Activated T-cell treated with anti-CD3 and anti-CD28 coated beads for 24 hours (primary cell): ENCODE measurements around the gene DUSP6.

Experiments used
- DNase-seq: peaks from one replicate; pipeline ENCODE4 v3.0.0-alpha.2; 2020; ENCODE audit warnings: low read depth

The DUSP6 gene

DNA sequence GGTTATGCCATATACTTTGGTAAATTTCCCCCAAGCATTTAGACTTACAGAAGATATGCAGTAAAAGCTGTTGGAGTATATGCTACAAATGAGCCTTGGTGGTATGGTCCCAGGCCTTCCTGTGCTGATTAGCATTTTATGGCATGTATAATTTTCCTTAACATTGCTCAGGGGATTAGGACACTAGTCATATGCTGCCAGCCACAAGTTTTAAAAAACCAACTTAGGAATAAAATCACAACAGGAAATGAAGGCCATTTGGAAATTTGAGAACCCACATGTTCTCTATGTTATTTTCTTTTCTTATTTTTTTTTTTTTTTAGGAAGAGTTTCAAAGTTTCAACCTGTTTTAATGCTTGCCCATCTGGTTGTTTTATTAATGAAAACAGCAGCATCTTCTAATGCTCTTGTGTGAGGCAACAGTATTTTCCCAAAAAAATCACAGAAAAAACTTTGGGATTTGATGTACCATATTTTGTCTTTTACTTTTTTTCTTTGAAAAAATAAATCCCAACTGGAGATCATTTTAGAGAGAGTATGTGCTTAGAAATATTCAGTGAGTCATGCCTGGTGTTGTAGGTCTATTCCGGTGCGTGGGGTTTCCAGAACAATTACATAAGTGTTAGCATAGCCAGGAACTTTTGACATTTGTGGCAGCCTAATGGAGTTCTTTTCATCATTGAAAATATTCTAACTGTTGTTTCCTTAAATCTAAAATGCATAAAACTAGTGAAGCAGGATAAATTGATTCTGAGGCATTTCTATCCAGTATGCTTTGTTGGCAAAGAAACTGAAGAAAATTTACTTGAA, 21.7 kb upstream of the DUSP6 start:
- no peak for DNase-seq

DNA sequence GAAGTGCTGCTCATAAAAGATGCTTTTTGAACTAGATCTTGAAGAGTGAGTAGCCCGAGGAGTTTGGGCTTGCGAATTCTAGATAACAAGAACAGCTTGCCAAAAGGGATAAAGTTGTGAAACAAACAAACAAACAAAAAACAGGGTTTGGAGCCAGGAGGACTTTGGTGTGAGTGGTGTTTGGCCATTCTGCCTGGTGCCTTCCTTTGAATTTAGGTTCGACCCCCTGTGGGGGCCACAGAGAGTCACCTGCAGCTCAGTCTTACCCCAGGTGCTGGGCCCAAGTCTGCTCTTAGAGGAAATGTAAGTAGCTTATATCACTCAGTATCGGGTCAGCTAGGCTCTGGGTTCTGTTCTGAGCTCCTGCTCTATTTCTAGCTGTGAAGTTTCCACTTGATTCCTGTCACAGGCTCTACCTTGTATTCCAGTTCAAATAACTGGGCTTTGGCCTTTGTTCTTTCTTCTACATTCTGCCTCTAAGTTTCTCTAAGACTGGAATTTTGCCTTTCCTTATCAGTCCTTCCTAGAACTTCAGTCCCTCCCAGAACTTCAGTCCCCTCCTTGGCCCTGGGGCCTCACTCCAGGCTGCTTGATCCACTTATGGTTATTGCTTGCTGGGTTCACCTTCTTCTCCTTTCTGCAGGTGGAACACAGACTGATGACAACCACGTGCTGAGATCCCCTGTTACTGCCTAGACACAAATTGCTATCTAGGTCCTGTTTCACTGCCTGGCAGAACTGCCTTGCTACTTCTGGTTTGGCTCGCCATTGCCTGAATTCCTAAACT, 20.5 kb upstream of the DUSP6 start:
- DNase-seq: no peak

DNA sequence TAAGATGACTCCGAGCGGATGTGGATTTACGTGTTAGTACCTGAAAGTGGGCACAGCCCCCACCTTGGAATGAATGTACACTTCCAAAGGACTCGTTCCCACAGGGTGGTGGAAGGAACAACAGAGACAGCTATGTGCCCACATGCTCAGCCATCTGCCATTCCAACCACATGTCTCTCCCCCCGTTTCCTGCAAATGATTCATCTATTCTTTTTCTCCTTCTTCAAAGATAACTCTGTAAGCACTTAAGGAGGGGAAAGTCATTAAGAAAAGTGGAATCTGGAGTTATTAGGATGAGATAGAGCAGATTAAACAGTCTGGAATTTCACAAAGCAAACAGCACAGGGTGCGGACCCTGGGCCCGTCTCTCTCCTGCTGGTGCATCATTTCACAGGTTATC, 18.5 kb upstream of the DUSP6 start:
- DNase-seq: no peak

DNA sequence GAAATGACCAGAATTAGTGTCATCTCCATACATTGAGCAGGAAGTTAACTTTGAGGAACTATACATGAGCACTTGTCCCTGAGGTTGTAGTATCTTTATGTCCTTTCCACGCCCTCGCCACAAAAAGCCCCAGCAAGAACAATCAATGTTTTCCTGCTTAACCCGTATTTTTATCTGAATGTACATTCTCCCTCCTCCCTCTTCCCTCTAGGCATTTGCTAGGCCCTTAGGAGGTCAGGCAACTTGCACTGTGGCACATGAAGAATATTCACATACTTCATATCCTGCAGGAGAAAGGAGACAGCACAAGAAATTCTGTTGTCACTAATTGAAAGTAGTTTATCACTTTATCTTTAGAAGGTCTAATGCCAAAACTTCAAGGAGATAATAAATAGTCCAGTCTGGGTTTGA, 18.1 kb upstream of the DUSP6 start:
- DNase-seq: no peak

DNA sequence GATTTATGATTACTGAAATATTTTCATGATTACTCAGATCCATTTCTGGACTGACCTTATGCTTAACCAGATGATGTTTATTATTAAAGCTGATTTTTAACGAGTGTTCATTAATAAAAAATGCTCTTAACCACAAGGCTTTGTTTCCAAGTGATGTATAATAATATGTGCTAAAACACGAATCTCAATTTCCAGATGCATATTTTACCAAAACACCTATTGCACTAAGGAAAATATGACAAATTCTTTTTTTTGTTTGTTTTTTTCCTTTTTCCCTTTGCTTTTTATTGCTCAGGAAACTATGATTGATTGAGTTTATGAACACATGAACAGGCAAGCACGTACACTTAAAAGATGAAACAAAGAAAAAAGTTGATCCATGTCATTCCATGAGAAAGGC, 16.9 kb upstream of the DUSP6 start:
- DNase-seq: no peak

DNA sequence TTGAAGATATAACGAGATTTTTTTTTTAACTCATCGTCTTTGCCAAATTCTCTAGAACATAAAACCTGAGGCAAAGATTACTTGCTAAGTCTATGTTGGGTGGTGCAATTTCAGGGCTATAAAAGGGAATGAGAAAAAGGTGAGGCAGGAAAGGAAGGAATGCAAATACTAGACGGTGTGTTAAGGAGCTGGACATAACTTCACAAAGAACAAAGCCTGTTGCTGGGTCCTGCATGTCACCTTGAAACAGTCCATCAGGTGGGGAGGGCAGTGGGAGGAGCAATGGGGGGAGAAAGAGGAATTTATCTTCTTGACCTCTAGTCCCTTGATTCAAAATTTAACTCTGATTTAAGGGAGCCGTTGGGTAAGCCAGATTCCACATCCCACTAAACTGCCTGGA, 16.1 kb upstream of the DUSP6 start:
- DNase-seq: no peak

DNA sequence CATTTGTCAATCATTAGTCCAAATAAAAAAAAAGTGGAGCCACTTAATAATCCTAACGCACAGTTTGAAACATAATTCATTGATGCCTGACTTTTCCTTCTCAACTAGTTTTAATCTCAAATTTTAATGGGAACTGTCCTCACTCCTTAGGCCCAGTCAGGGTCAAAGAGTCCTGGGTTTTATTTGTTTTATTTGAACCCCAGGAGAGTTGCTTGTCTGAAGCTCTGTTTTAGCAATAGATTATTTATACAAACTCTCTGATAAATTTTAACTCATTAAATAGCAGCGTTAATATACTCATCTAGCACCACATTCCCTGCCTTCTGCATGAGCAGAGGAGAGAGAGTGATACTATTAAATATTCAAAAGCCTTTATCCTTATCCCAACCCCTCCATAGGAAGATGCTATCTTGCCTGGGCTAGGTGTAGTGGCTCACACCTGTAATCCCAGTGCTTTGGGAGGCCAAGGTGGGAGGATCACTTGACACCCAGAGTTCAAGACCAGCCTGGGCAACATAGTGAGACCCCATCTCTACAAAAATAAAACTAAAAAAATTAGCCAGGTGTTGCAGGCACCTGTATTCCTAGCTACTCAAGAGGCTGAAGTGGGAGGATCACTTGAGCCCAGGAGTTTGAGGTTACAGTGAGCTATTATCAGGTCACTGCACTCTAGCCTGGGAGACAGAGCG, 14.5 kb upstream of the DUSP6 start:
- no peak for DNase-seq

DNA sequence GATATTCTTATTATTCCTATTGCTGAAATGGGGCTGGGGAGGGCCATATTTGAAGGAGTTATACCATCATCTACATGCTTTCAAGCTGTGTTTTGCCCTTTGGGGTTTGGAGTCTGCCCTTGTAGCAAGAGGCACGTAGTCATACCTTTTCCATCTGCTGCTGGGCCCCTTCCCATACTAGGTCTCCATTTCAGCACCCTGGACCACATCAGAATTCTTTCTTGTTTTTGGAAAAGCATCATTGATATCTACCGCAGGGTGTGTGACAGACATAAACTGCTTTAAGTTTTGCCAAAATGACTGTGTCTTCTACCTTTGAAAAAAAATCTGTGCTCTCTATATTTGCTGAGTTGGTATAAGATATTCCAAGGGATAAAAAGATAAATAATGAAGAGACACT, 12.3 kb upstream of the DUSP6 start:
- DNase-seq: no peak

DNA sequence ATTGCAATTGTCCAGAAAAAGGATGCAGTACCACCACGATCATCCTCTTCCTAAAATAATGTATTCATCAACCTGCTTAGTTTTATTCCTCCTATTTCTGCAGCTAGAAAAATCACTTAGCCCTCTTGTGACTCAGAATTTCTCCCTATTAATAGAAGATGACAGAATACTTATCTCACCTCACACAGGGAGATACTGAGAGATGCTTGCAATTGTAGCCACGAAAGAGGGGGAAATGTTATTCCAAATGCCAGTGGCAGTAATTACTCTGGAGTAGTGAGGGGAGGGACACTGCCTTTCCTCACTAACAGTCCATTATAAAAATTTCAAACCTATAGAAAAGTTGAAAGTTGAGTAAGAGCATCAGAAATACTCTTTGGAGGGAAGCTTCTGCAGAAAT, 11.8 kb upstream of the DUSP6 start:
- no peak for DNase-seq

DNA sequence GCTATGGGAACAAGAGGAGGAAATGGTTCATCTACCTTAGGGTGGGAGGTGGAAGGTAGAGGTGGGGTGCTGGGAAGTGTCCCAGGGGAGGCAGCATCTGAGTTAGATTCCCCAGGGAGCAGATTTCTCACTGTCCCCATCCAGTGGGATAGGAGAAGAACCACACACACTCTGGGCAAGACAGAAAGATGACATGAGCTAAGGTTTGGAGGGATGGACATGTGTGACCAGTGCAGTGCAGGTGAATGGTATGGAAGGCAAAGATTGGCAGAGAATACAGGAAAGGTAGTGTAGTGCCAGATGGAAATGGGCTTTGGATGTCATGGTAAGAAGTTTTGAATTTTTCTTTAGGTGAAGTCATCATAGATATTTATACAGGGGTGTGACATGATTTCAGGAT, 11.3 kb upstream of the DUSP6 start:
- DNase-seq: no peak

DNA sequence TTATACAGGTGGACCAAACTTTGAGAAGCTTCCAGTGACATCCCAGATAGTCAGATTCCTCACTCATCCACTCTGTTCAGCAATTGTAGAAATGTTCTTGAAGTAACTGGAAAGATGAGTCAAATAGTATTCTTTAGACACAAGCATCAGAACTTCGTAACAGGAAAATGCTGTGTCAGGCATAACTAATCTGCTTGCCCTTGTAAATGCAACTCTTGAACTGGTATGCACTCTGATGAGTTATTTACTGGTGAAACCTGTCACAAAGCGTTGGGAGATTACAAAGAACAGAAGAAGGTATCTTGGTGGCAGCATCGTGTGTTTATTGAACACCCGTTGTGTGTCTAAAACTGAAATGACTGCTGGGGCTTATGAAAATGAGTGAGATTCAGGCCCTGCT, 10.8 kb upstream of the DUSP6 start:
- no peak for DNase-seq

DNA sequence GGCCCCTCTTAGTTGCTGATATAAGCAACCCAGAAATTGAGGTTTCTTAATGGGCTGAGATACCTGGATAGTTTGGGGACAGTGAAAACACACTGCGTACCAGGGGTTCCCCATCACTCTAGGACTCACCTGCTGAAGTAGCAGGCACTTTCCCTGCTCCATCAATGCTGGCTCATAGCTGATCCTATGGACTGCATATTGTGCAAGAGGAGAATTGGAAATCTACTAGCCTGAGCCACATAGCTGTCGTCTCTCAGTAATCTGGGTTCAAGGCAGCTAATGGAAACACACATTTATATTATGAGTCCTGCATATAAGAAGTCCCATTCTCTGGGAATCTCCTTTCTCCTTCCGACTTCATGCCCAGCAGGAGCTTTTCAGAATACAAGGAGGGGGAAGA, 7.3 kb upstream of the DUSP6 start:
- no peak for DNase-seq

DNA sequence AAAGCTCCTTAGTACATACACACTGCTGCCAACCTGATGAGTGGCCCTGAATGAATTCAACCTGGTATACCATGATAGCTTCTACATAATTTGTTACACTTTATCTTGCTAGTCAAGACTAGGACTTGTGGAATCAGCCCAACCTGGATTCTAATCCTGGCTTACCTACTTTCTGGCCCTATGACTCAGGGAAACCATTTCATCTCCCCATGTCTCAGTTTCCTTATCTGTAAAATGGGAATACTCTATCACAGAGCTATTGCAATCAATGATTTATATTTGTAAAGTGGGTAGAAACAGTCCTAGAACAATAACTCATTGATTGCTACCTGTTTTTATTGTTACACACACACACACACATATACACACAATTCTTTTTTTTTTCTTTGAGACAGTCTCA, 6.5 kb upstream of the DUSP6 start:
- DNase-seq: no peak

DNA sequence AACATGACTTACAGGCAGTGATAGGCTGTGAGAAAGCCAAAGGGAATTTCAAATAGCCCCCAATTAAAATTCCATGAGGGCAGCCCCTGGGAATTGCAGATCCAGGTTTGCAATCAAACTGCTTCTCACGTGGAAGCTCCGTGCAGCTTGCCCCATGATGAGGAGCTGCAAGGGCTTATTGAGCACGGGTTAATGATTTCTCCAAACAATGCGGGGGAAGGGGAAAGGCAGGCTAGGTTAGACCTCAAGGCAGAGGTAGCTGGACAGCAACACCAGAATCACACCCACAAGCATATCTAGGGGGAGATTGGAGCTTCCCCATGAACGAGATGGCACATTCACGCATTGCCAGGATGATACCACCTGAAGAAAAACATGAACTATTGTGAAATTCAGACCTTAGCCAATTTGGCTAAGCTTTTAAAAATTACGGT, 5.0 kb upstream of the DUSP6 start:
- DNase-seq: no peak

DNA sequence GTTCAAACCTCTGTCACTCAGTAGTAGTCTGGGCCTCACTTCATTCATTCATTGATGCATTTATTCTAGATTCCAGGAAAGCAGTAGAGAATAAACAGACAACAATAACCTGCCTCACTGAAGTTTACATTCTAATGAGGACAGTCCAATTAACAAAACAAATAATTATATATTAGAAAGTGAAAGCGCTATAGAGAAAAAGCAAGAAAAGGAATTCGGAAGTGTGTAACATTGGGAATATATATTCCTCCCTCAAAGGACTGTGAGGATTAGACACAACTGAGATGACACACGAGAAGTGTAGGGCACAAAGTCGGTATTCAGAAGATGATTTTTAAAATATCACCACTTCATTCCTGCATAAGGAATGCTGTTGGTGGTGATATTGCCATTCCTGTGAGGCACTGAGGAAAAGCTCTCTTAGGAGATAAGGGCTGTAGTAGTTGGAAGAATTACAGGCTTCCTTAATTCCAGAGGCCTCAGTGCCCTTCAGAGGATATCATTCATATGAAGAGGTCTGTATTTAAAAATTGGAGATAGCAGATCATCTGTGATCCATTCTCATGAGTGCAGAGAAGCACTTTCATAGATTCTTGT, 3.9 kb upstream of the DUSP6 start:
- no peak for DNase-seq

DNA sequence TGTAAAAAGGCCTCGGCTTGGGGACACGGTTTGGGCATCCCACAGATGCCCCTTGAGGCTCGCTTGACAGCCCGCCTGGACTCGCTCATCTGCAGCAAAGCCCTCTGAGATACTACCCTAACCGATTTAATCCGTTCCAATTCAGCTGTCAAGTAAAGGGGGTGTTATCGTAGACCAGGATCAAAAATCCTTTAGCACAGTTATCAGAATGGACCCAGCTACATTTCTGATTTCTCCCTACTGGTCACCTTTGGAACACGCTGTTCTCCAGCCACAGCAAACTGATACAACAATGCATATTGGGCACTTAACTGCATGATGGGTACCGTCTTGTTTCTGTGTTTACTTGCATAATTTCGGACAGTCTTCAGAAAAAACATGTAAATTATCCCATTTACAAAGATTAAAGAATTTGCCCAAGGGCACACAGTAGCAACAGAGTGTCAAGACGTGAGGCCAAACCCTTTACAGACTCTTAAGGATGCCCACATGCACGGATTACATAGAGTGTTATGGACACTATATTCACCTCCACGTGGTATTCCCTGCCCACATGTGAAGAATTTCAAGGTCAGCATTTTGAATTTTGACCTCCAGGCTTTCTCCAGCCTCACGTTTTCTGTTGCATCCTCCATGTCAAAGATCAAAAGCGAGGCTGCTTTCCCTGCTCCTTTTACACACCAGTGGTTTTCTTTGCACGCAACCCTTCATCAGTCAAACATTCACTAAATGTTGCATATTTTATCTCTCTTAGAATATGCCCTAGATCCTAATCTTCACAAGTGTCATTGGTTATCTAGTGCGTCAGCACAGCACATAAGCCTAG, 3.2 kb upstream of the DUSP6 start:
- no peak for DNase-seq

DNA sequence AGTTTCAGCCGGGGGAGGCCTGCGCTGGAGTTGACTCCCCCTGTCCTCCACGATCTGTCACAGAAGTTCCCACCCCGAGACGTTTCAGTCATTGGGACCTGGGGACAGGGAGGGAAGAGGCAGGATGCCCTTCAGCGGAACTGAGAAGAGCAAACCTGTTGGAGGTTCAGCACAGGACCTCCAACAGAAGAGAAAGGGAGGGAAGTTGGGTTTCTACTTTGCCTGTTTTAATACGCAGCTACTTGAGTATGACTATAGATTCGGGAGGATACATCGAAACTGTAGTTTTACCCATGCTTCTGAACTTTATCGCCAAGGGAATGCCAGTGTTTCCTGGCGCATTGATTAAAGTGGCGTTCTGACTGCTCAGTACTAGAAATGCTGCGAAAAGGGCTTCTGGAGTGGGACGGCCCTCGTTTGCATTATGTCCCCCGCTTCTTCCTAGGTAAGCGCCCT, 2.3 kb upstream of the DUSP6 start:
- no peak for DNase-seq

DNA sequence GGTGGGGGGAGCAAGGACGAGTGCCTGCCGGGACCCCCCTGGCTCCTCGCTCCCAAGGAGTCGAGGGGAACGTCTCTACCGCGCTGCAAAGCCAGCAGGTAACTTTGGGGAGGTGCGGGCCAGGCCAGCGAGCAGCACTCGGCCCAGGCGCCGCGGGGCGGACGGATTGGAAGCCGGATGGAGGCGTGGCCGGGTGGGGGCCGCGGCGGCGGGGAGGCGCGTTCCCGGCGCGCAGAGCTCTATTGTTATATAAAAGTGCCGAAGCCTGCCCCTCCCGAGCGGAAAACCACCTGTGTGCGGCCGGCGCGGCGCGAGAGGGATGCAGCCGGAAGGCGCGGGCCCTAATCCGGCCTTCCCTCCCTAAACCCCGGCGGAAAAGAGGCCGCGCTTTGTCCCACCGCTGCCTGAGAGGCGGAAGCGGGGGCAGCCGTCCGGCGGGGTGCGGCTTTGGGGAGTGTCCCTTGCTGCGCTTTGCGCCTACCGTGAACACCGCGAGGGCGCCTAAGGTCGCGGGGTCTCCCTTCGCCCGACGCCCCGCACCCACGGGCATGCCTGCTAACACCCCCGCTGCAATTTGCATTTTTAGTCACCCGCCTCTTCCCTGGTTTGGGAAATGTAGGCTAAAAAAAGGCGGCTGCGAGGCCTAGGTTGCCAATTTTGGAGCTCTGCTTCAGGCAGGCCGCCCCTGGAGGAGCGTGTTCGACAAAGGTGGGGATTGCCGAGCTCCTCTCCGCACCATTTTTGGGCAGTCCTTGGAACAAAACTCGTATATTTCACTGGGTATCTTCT, 1.7 kb upstream of the DUSP6 start:
- DNase-seq: peak; percentile 57

DNA sequence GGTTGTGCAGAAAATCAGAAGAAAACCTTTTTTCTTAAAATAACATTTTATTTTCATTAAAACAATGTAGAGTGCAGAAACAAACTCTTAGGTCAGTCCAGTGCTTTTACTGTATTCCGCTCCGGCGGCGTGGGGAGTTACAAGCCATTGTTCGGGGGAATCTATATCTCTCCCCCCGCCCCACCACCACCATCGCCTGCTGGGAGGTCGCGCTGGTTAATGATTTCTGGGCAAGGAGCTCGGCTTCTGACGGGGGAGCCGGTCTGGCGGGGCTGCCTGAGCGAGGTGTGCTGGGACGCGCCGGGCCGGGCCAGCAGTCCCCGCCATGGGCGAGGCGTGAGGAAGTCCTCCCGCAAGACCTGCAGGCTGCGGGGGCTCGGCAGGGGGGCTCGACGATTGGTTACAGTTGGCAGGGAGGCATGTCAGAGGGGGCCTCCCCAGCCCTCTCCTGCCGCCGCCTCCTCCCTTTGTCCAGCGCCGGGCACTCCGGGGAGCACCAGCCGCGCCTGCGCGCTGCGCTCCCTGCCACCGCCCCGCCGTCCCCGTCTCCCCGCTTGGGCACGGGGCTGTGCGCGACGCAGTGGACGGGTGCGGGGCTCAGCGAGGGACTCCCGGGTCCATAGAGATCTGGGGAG, 1.0 kb upstream of the DUSP6 start:
- DNase-seq: peak; percentile 20

DNA sequence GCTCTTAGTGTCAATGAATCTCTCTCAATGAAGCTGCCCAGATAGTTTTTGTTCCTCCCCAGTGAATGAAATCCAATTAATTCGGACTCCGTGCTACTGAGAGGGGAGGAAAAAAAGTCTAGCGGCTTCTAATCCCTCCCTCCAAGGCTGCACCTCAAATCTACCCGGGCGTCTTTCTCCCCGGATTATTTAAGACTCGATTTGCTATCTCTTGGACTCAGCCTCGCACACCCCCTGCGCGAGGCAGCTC, 134 bp downstream of the DUSP6 start:
- no peak for DNase-seq
